ENCODE measurements around the gene KLF6. TPM values are rescaled to one million over a fixed set of nuclear protein-coding genes. Genes with fewer than 3 reads are reported as not detected.

The KLF6 gene
- total and polyA plus RNA-seq, 2 experiments from 2014 or later = 19.6 to 35.4 TPM

- peaks cover 12% of the 10 kb centered on the region for H3K9me3 Mint-ChIP-seq
- H3K36me3 Mint-ChIP-seq (ENCODE audit: low read depth) = no peaks in the 10 kb centered on the region; the same call in 2 of the 3 replicates
- no peak overlapping the region for H3K4me3 Mint-ChIP-seq
- DNase-seq (ENCODE audit: low spot score) (no peak), ATAC-seq (no peak)
- Histone ChIP-seq H3K36me3 (ENCODE audit: insufficient read depth) (no peaks in the 10 kb centered on the region), H3K27me3 (ENCODE audit: insufficient read depth) (0 out of 2 replicates have a peak, but pooled peaks cover 5% of the 10 kb centered on the region), H2AFZ (no peak overlapping the region), H3K4me2 (no peak overlapping the region), H3K4me1 (ENCODE audit: insufficient read depth) (peaks cover 16% of the 10 kb centered on the region), H3K79me2 (replicated peaks; ENCODE audit: insufficient read depth) (no peaks in the 10 kb centered on the region), H3K27ac (ENCODE audit: low read depth) (no peak overlapping the region), H3F3A (replicated peaks; ENCODE audit: low read depth) (no peaks in the 10 kb centered on the region), H3K4me3 (no peak overlapping the region), H4K20me1 (replicated peaks; ENCODE audit: insufficient read depth) (no peaks in the 10 kb centered on the region), H3K9me2 (ENCODE audit: insufficient read depth) (no peaks in the 10 kb centered on the region)
- peaks cover 9% of the 10 kb centered on the region for H3K27me3 Mint-ChIP-seq (ENCODE audit: insufficient read depth, low read depth, poor library complexity)
- TF ChIP-seq EZH2phosphoT487 (IDR thresholded peaks at IDR 0.05; ENCODE audit: unreplicated experiment) (no peak), STAT1 (IDR thresholded peaks at IDR 0.05; ENCODE audit: unreplicated experiment) (no peak), POLR2AphosphoS5 (IDR thresholded peaks at IDR 0.05; ENCODE audit: low read depth) (no peak), JUNB (IDR thresholded peaks at IDR 0.05; ENCODE audit: unreplicated experiment) (no peak), EZH2 (IDR thresholded peaks at IDR 0.05; ENCODE audit: low read depth, unreplicated experiment) (no peak), ETS1 (IDR thresholded peaks at IDR 0.05) (no peak), REST (IDR thresholded peaks at IDR 0.05; ENCODE audit: unreplicated experiment) (no peak), CREB1 (CRISPR knock-in tag; IDR thresholded peaks at IDR 0.05; ENCODE audit: low read depth) (no peak), ZNF462 (CRISPR knock-in tag; IDR thresholded peaks at IDR 0.05) (no peak), CTCF (conservative IDR thresholded peaks at IDR 0.05; ENCODE audit: low read depth in 2 of 2) (no peak), ZNF331 (CRISPR knock-in tag; IDR thresholded peaks at IDR 0.05; ENCODE audit: low read depth) (no peak), ZNF114 (CRISPR knock-in tag; IDR thresholded peaks at IDR 0.05) (no peak), NANOG (IDR thresholded peaks at IDR 0.05; ENCODE audit: borderline replicate concordance) (no peak)
- H3K27ac Mint-ChIP-seq = no peak overlapping the region
- peaks cover 25% of the 10 kb centered on the region for H3K4me1 Mint-ChIP-seq
Observed at GRCh38 chr10:3790858-3791257, 5.8 kb upstream of the KLF6 start.
